Thyroid gland (tissue), 4 donors: ENCODE measurements around the gene PRDM11.

Experiments used
- POLR2A ChIP-seq, 2 donors: fragments of 450-650 bp; IDR thresholded peaks; one replicate each; pipeline ENCODE4 v1.6.1; 2017; ENCODE audit warnings: antibody characterized with exemption in 2 of 2, mild to moderate bottlenecking in 2 of 2, moderate library complexity in 1 of 2
- TF ChIP-seq, protein P1 (sequence below), 6 experiments: fragments of 200-600 bp in 3 of 6; fragments of 450-650 bp in 3 of 6; sonication (generic) in 3 of 6; IDR thresholded peaks; one replicate each; pipeline ENCODE4 v1.5.1; 2016 to 2019; ENCODE audit warnings: antibody characterized with exemption in 6 of 6, mild to moderate bottlenecking in 2 of 6, inconsistent platforms in 1 of 6, moderate library complexity in 1 of 6

- no peak for TF ChIP-seq POLR2A (IDR thresholded peaks at IDR 0.05)
- TF ChIP-seq, protein P1, sequence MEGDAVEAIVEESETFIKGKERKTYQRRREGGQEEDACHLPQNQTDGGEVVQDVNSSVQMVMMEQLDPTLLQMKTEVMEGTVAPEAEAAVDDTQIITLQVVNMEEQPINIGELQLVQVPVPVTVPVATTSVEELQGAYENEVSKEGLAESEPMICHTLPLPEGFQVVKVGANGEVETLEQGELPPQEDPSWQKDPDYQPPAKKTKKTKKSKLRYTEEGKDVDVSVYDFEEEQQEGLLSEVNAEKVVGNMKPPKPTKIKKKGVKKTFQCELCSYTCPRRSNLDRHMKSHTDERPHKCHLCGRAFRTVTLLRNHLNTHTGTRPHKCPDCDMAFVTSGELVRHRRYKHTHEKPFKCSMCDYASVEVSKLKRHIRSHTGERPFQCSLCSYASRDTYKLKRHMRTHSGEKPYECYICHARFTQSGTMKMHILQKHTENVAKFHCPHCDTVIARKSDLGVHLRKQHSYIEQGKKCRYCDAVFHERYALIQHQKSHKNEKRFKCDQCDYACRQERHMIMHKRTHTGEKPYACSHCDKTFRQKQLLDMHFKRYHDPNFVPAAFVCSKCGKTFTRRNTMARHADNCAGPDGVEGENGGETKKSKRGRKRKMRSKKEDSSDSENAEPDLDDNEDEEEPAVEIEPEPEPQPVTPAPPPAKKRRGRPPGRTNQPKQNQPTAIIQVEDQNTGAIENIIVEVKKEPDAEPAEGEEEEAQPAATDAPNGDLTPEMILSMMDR (IDR thresholded peaks at IDR 0.05): no peak
These were observed 72.3 kb downstream of the PRDM11 start for GRCh38 chr11:45218705-45219104.
